Heart right ventricle (tissue), 16 donors: ENCODE measurements around the gene STK26. TPM values are rescaled to one million over a fixed set of nuclear protein-coding genes. Genes with fewer than 3 reads are reported as not detected.

Experiments
- ATAC-seq, 8 donors: fragments of 200-7000 bp; cut with Tn5 transposase; one replicate each; pipeline ENCODE4 v1.9.1; 2020; ENCODE audit warnings: mild to moderate bottlenecking in 8 of 8, moderate library complexity in 8 of 8, moderate number of reproducible peaks in 1 of 8
- DNase-seq, 2 donors: peaks; one replicate each; pipeline ENCODE4 v3.0.0-alpha.2; 2020
- H3K27ac ChIP-seq, 10 donors: fragments of 200-600 bp; sonication (generic) in 2 of 10; one replicate each; pipeline versions ENCODE4 v1.5.0 to v1.8.0; 2020 to 2022; ENCODE audit warnings: mild to moderate bottlenecking in 3 of 10
- H3K27me3 ChIP-seq, 7 donors: fragments of 200-600 bp; one replicate each; pipeline ENCODE4 v1.8.0; 2021 to 2022; ENCODE audit warnings: mild to moderate bottlenecking in 2 of 7
- H3K36me3 ChIP-seq, 9 donors: fragments of 200-600 bp; sonication (generic) in 1 of 9; one replicate each; pipeline versions ENCODE4 v1.5.0 to v1.8.0; 2020 to 2022; ENCODE audit warnings: mild to moderate bottlenecking in 2 of 9
- H3K4me1 ChIP-seq, 9 donors: fragments of 200-600 bp; sonication (generic) in 1 of 9; one replicate each; pipeline versions ENCODE4 v1.5.0 to v1.8.0; 2020 to 2022; ENCODE audit warnings: mild to moderate bottlenecking in 4 of 9
- H3K4me3 ChIP-seq, 10 donors: fragments of 200-600 bp; sonication (generic) in 2 of 10; one replicate each; pipeline versions ENCODE4 v1.5.0 to v1.8.0; 2020 to 2022; ENCODE audit warnings: mild to moderate bottlenecking in 7 of 10, moderate library complexity in 2 of 10
- H3K9me3 ChIP-seq, 11 donors: fragments of 200-600 bp in 10 of 11; sonication (generic) in 2 of 11; one replicate each; pipeline versions ENCODE4 v1.5.0 to v1.8.0; 2013 to 2022; ENCODE audit warnings: mild to moderate bottlenecking in 2 of 11, control low read depth in 1 of 11, moderate library complexity in 1 of 11
- WGBS, 2 donors: extraction: QIAGEN DNeasy Blood & Tissue Kit; methylation state at CpG; one replicate each; pipeline ENCODE4 v1.1.7; 2013; ENCODE audit warnings: inconsistent platforms in 1 of 2; 5-methylcytosine and 5-hydroxymethylcytosine counted together
- intact Hi-C, 10 donors: fragments of 100-400 bp; cut with DNase I; formaldehyde crosslinking; loops; one replicate each; pipeline versions ENCODE4 v1.11.1 to v1.14.2; 2022
- polyA plus RNA-seq, 2 donors: library from polyadenylated mRNA; stranded (reverse); fragments of 200-250 nt; gene quantifications; one replicate each; pipeline ENCODE4 v1.2.3, GENCODE V29; 2013
- total RNA-seq, 10 donors: library from RNA; stranded (reverse); fragmentation: NEBNext Ultra II Directional in 3 of 10; extraction: Animal tissue kit (Norgen Biotek cat#: 25700) in 3 of 10; gene quantifications; one replicate each; pipeline versions ENCODE4 v1.2.1 to v1.2.4, GENCODE V29; 2021 to 2023
- TF ChIP-seq, protein P1 (sequence below), 9 donors: fragments of 200-600 bp; sonication (generic) in 2 of 9; IDR thresholded peaks; one replicate each; pipeline versions ENCODE4 v1.5.0 to v1.8.0; 2021 to 2022; ENCODE audit warnings: antibody characterized with exemption in 9 of 9, mild to moderate bottlenecking in 5 of 9, moderate library complexity in 1 of 9
- donor health status: Arrhythmogenic right ventricular cardiomyopathy.
- donor health status: ischemic (EF 13 %, LVEDD 7.1; RV severe dilation, severe dysfunction).
- donor health status: healthy with polysubstance abuse.
- donor health status: DM: no; HTN: yes; CAD: no.
- donor health status: DM: no; HTN: no; CAD: no.
- donor health status: ischemic (EF 25% LVEDD 6.9; RV normal size, moderate dysfunction).
- donor health status: ischemic (EF 25% LVEDD 5.7; RV mildly dilated, moderate dysfunction).
- donor health status: healthy.
- donor health status: DM: yes; HTN: yes; CAD: no.
- donor health status: Ischemic cardiomyopathy.
- donor health status: ischemic (EF 35%, LVEDD 5.7; RV mildly dilated, moderate dysfunction).
- donor health status: nonischemic (EF 11% LVEDD 7.7; RV severe dilation, severe dysfunction).
- donor health status: DM: yes; HTN: yes; CAD: no.
- donor health status: PGD.
- donor health status: ischemic (EF 29% LVEDD 5.4; RV normal size, mild dysfunction).
- donor health status: nonischemic (EF 23%, LVEDD 6.1; RV moderate dilation, normal function).

STK26 gene
- total and polyA plus RNA-seq, 12 donors: 0.54 to 3.3 (median 1.0) TPM

GRCh38 chrX:132119283-132119682 lies 96.2 kb downstream of the STK26 start:
- TF ChIP-seq, protein P1, sequence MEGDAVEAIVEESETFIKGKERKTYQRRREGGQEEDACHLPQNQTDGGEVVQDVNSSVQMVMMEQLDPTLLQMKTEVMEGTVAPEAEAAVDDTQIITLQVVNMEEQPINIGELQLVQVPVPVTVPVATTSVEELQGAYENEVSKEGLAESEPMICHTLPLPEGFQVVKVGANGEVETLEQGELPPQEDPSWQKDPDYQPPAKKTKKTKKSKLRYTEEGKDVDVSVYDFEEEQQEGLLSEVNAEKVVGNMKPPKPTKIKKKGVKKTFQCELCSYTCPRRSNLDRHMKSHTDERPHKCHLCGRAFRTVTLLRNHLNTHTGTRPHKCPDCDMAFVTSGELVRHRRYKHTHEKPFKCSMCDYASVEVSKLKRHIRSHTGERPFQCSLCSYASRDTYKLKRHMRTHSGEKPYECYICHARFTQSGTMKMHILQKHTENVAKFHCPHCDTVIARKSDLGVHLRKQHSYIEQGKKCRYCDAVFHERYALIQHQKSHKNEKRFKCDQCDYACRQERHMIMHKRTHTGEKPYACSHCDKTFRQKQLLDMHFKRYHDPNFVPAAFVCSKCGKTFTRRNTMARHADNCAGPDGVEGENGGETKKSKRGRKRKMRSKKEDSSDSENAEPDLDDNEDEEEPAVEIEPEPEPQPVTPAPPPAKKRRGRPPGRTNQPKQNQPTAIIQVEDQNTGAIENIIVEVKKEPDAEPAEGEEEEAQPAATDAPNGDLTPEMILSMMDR (IDR thresholded peaks at IDR 0.05): no peak
- H3K36me3 ChIP-seq: no peaks in the 10 kb centered on the region

DNA sequence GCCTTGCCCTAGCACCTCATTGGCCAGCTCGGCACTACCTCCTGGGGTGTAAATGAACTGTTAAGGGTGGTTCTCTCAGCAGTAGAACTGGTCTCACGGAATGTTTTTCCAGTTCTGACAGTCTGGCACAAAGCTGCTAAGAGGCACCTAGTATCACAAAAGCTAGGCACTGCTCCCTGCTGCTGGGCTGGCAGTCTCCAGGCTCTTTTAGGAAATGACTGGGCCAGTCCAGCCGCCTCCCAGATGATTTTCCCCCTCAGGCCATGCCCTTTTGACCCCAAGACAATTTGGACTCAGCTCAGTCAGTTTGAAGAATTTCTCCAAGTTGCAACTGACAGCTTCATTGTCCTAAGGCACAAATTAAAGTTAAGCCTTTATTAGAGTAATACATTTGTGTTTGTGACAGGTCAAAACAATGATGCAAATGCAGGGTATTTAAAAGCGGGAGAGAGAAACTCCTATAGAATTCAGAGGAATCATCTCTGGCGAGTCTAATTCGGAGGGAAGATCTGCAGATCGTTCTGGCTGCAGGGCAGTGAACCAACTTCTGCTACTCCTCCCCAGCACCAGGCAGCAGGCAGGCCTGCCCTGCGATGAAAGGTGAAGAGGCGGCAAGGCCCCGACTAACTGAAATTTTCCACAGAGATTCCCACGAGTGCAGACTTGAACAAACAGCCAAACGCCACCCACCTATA lies 96.9 kb downstream of the STK26 start:
- 73 to 76% methylated on average over 12 of the region's 12 CpGs for WGBS, 2 donors
- intact Hi-C loops: no loop called here
- no peak for ATAC-seq
- H3K4me3 ChIP-seq: no peak overlapping the region
- peaks cover 0 to 4% (median 0%) of the 10 kb centered on the region in 11 donors for H3K9me3 ChIP-seq
- H3K27ac ChIP-seq: no peak overlapping the region
- no peaks in the 10 kb centered on the region for H3K36me3 ChIP-seq
- no peaks in the 10 kb centered on the region for H3K4me1 ChIP-seq
- H3K27me3 ChIP-seq: peaks cover 0 to 46% (median 0%) of the 10 kb centered on the region in 7 donors
- DNase-seq: no peak
- TF ChIP-seq, protein P1 (IDR thresholded peaks at IDR 0.05): no peak

More at GRCh38 chrX:132119283-132119682, 96.2 kb downstream of the STK26 start:
- intact Hi-C loops: no loop called here
- Histone ChIP-seq H3K27me3 (peaks cover 0 to 46% (median 0%) of the 10 kb centered on the region in 7 donors), H3K4me1 (no peaks in the 10 kb centered on the region), H3K9me3 (peaks cover 0 to 4% (median 0%) of the 10 kb centered on the region in 11 donors), H3K27ac (no peak overlapping the region), H3K4me3 (no peak overlapping the region)
- no peak for ATAC-seq
- 70 to 71% methylated on average over 3 of the region's 3 CpGs for WGBS, 2 donors
- DNase-seq: no peak

DNA sequence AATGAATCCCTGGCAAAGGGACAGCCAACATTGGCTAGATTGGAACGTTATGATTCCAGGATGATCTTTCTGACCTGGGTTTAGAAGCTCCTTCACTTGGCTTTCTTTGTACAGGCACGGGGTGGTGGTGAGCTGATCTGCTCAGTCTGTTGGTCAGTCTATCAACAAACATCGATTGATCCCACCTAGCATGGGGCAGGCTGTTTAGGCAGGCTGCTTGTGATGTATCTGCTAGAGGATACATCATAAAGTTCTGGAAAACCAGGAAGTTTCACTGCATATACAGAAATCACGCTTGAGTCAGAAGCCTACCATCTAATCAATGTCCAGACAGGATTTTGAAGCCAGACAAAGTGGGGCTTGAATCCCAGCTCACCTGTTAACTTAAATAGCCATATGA lies 97.8 kb downstream of the STK26 start:
- ATAC-seq: no peak
- TF ChIP-seq, protein P1 (IDR thresholded peaks at IDR 0.05): no peak
- intact Hi-C loops: no loop called here
- Histone ChIP-seq H3K27me3 (peaks cover 0 to 44% (median 0%) of the 10 kb centered on the region in 7 donors), H3K27ac (no peak overlapping the region), H3K9me3 (peaks cover 0 to 4% (median 0%) of the 10 kb centered on the region in 11 donors), H3K4me1 (no peaks in the 10 kb centered on the region), H3K4me3 (no peak overlapping the region), H3K36me3 (no peaks in the 10 kb centered on the region)
- WGBS, 2 donors: 72 to 77% methylated on average over 4 of the region's 4 CpGs
- DNase-seq: no peak

Other genes with a start within 250 kb of the STK26 start
- under 1 TPM in 6 of 10 donors, not detected in 4; 0.07 to 0.50 (median 0.31) TPM for gene FRMD7, start 104.7 kb downstream of the STK26 start, total RNA-seq
- not detected for gene FRMD7, start 104.7 kb downstream of the STK26 start, polyA plus RNA-seq
- 10 to 100 TPM; 14.3 to 27.7 (median 16.5) TPM for gene RAP2C, start 196.1 kb downstream of the STK26 start, total RNA-seq
- 10 to 100 TPM in 1 of 2 donors, 1 to 10 TPM in 1; 7.6 to 20.8 TPM for gene RAP2C, start 196.1 kb downstream of the STK26 start, polyA plus RNA-seq